Neural progenitor cell (in vitro differentiated cells): ENCODE results near the gene SVBP.

Source experiments
- EZH2 ChIP-seq: fragments of 200-600 bp; sonication (generic); IDR thresholded peaks from 2 replicates; pipeline ENCODE4 v1.6.1; 2017; ENCODE audit warnings: antibody characterized with exemption, mild to moderate bottlenecking, moderate library complexity
- EZH2phosphoT487 ChIP-seq: fragments of 200-600 bp; sonication (generic); IDR thresholded peaks from 2 replicates; pipeline ENCODE4 v1.6.1; 2017; ENCODE audit warnings: antibody characterized with exemption
- TF ChIP-seq, protein P1 (sequence below): fragments of 200-600 bp; sonication (generic); IDR thresholded peaks from 2 replicates; pipeline ENCODE4 v1.5.1; 2017; ENCODE audit warnings: antibody characterized with exemption, mild to moderate bottlenecking

DNA sequence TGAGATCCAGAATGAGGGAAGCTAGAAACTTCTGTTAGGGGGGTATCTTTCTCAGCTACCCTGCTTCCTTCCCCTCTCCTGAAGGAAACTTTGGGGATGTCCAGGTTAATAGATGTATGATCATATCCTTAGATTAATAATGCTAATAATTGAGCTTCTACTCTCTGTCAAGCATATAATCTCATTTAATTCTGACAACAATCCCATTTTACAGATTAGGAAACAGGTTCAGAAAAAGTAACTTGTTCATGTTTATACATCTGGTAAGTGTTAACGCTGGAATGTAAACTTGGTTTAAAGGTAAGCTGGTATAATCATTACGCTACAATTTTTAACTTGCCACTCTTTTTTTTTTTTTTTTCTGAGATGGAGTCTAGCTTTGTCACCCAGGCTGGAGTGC, 34.1 kb downstream of the SVBP start:
- TF ChIP-seq, protein P1, sequence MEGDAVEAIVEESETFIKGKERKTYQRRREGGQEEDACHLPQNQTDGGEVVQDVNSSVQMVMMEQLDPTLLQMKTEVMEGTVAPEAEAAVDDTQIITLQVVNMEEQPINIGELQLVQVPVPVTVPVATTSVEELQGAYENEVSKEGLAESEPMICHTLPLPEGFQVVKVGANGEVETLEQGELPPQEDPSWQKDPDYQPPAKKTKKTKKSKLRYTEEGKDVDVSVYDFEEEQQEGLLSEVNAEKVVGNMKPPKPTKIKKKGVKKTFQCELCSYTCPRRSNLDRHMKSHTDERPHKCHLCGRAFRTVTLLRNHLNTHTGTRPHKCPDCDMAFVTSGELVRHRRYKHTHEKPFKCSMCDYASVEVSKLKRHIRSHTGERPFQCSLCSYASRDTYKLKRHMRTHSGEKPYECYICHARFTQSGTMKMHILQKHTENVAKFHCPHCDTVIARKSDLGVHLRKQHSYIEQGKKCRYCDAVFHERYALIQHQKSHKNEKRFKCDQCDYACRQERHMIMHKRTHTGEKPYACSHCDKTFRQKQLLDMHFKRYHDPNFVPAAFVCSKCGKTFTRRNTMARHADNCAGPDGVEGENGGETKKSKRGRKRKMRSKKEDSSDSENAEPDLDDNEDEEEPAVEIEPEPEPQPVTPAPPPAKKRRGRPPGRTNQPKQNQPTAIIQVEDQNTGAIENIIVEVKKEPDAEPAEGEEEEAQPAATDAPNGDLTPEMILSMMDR = no peak
- TF ChIP-seq EZH2 (no peak), EZH2phosphoT487 (no peak)
